HCT116 (cell line): ENCODE measurements around the gene ZSCAN16. TPM values are rescaled to one million over a fixed set of nuclear protein-coding genes. Genes with fewer than 3 reads are reported as not detected.

Source experiments
- ATAC-seq: fragments of 200-7000 bp; cut with Tn5 transposase; 2 replicates; pipeline ENCODE4 v1.9.1; 2020; ENCODE audit warnings: mild to moderate bottlenecking, moderate library complexity
- BruUV-seq: library from RNA; stranded (reverse); fragments of 400-500 nt; replicated peaks from 2 replicates; lab custom pipeline; 2021; lab: Mats Ljungman, UMichigan
- CTCF ChIA-PET: fragments of 300-600 bp; sonication (Branson Sonifier 250); formaldehyde crosslinking; loops from one replicate; lab custom pipeline; 2021; ENCODE audit warnings: antibody characterized with exemption; lab: Charles Lee
- POLR2A ChIA-PET: fragments of 300-600, 350-600 bp; sonication (Branson Sonifier 250); formaldehyde crosslinking; loops from one replicate; lab custom pipeline; 2021; ENCODE audit warnings: antibody characterized with exemption; lab: Charles Lee
- RAD21 ChIA-PET, 2 experiments: fragments of 300-600 bp; sonication (Branson Sonifier 250); formaldehyde crosslinking; loops; one replicate each; lab custom pipeline; 2023; ENCODE audit warnings: low total read pairs in 2 of 2; ENCODE audit not compliant: uncharacterized antibody in 2 of 2, unreplicated experiment in 2 of 2, low non-redundant PET in 1 of 2; lab: Charles Lee
- DNase-seq: peaks from one replicate; pipeline ENCODE4 v3.0.0-alpha.2; 2010; ENCODE audit warnings: low read depth, low spot score
- H2AFZ ChIP-seq: fragments of 200-600 bp; shearing (Covaris generic), sonication (generic); 2 replicates; pipeline ENCODE4 v1.6.1; 2017; ENCODE audit warnings: low read depth, mixed run types, mixed read lengths, antibody characterized with exemption, low read length; ENCODE audit not compliant: poor library complexity, severe bottlenecking
- H3K27ac ChIP-seq: 2 replicates; pipeline ENCODE4 v1.5.1; 2012; ENCODE audit warnings: low read depth, low read length
- H3K27me3 ChIP-seq: fragments of 200-600 bp; sonication (generic); 2 replicates; pipeline ENCODE4 v1.6.1; 2016; ENCODE audit warnings: mixed run types, low read length, mixed read lengths; ENCODE audit not compliant: insufficient read depth
- H3K36me3 ChIP-seq, 2 experiments: fragments of 200-500 bp in 1 of 2; fragments of 200-600 bp in 1 of 2; sonication (Bioruptor generic) in 1 of 2; sonication (generic) in 1 of 2; 2 replicates each; pipeline versions ENCODE4 v1.5.1 to v1.6.1; 2014 to 2016; ENCODE audit warnings: low read length in 2 of 2, inconsistent platforms in 1 of 2, mixed read lengths in 1 of 2, mixed run types in 1 of 2; ENCODE audit not compliant: insufficient read depth in 2 of 2, control insufficient read depth in 1 of 2
- H3K4me1 ChIP-seq, 2 experiments: fragments of 200-600 bp in 1 of 2; sonication (generic) in 1 of 2; 2 replicates each; pipeline versions ENCODE4 v1.5.1 to v1.6.1; 2012 to 2017; ENCODE audit warnings: low read length in 2 of 2, inconsistent platforms in 1 of 2, mild to moderate bottlenecking in 1 of 2, mixed read lengths in 1 of 2, mixed run types in 1 of 2, moderate library complexity in 1 of 2; ENCODE audit not compliant: insufficient read depth in 2 of 2, control insufficient read depth in 1 of 2
- H3K4me2 ChIP-seq: fragments of 200-600 bp; sonication (generic); 2 replicates; pipeline ENCODE4 v1.6.1; 2017; ENCODE audit warnings: mixed run types, low read length, mixed read lengths
- H3K4me3 ChIP-seq, 2 experiments: fragments of 200-600 bp in 1 of 2; sonication (generic) in 1 of 2; replicated peaks in 1 of 2; 2 replicates each; pipeline ENCODE4 v1.5.1; 2011 to 2016; ENCODE audit warnings: low read length in 2 of 2, control low read depth in 1 of 2, low read depth in 1 of 2, mild to moderate bottlenecking in 1 of 2, mixed read lengths in 1 of 2, mixed run types in 1 of 2
- H3K79me2 ChIP-seq: fragments of 200-600 bp; sonication (generic); 2 replicates; pipeline ENCODE4 v1.6.1; 2017; ENCODE audit warnings: mild to moderate bottlenecking, mixed run types, low read length, moderate library complexity, mixed read lengths; ENCODE audit not compliant: insufficient read depth
- H3K9ac ChIP-seq: fragments of 200-600 bp; sonication (generic); 2 replicates; pipeline ENCODE4 v1.6.1; 2016; ENCODE audit warnings: low read length, mixed read lengths
- H3K9me2 ChIP-seq: fragments of 200-600 bp; sonication (generic), shearing (Covaris generic); 2 replicates; pipeline ENCODE4 v1.6.1; 2017; ENCODE audit warnings: mixed run types, mild to moderate bottlenecking, moderate library complexity; ENCODE audit not compliant: insufficient read depth
- H3K9me3 ChIP-seq, 2 experiments: fragments of 200-500 bp in 1 of 2; fragments of 200-600 bp in 1 of 2; sonication (Bioruptor generic) in 1 of 2; sonication (generic) in 1 of 2; 2 replicates each; pipeline ENCODE4 v1.6.1; 2014 to 2017; ENCODE audit warnings: low read length in 2 of 2, mixed read lengths in 2 of 2, inconsistent platforms in 1 of 2, low read depth in 1 of 2, mild to moderate bottlenecking in 1 of 2, mixed run types in 1 of 2, moderate library complexity in 1 of 2; ENCODE audit not compliant: control insufficient read depth in 1 of 2, insufficient read depth in 1 of 2
- H4K20me1 ChIP-seq: fragments of 200-600 bp; sonication (generic), shearing (Covaris generic); 2 replicates; pipeline ENCODE4 v1.6.1; 2017; ENCODE audit warnings: mixed run types, mild to moderate bottlenecking, moderate library complexity; ENCODE audit not compliant: insufficient read depth
- CTCF ChIP-seq, 3 experiments: fragments of 200-600 bp in 1 of 3; sonication (generic) in 1 of 3; IDR thresholded peaks in 2 of 3; conservative IDR thresholded peaks in 1 of 3; 2 replicates each; pipeline ENCODE4 v1.5.1; 2012 to 2017; ENCODE audit warnings: low read depth in 2 of 3, low read length in 2 of 3, antibody characterized with exemption in 1 of 3, borderline replicate concordance in 1 of 3, control low read depth in 1 of 3, mild to moderate bottlenecking in 1 of 3, mixed read lengths in 1 of 3, mixed run types in 1 of 3, moderate library complexity in 1 of 3; ENCODE audit not compliant: insufficient read depth in 1 of 3
- ELF1 ChIP-seq: IDR thresholded peaks from 2 replicates; pipeline ENCODE4 v1.6.1; 2012; ENCODE audit warnings: low read depth, borderline replicate concordance
- FOSL1 ChIP-seq: IDR thresholded peaks from 2 replicates; pipeline ENCODE4 v1.6.1; 2012; ENCODE audit warnings: low read depth
- JUND ChIP-seq: IDR thresholded peaks from 2 replicates; pipeline ENCODE4 v1.6.1; 2012
- MAX ChIP-seq: IDR thresholded peaks from 2 replicates; pipeline ENCODE4 v1.6.1; 2012
- RAD21 ChIP-seq: IDR thresholded peaks from 2 replicates; pipeline ENCODE4 v1.6.1; 2012; ENCODE audit warnings: low read depth, mild to moderate bottlenecking
- SIN3A ChIP-seq: IDR thresholded peaks from 2 replicates; pipeline ENCODE4 v1.6.1; 2012; ENCODE audit warnings: low read depth
- SP1 ChIP-seq: IDR thresholded peaks from 2 replicates; pipeline ENCODE4 v1.6.1; 2012; ENCODE audit warnings: low read depth
- YY1 ChIP-seq: IDR thresholded peaks from 2 replicates; pipeline ENCODE4 v1.6.1; 2011; ENCODE audit warnings: low read length, low read depth, moderate library complexity, mild to moderate bottlenecking; ENCODE audit not compliant: insufficient replicate concordance; ENCODE audit errors: extremely low read depth
- ZNF274 ChIP-seq: fragments of 200-500 bp; sonication (Bioruptor generic); IDR thresholded peaks from 2 replicates; pipeline ENCODE4 v1.6.1; 2014; ENCODE audit warnings: mild to moderate bottlenecking, low read depth, low read length, inconsistent platforms
- intact Hi-C: fragments of 100-400 bp; cut with micrococcal nuclease; formaldehyde crosslinking; loops from 2 replicates; pipeline ENCODE4 v1.10.0; 2022
- total RNA-seq: library from RNA; stranded (reverse); gene quantifications from one replicate; pipeline ENCODE4 v1.2.1, GENCODE V29; 2021; ENCODE audit not compliant: unreplicated experiment
- TF ChIP-seq, protein P1 (sequence below): IDR thresholded peaks from 2 replicates; pipeline ENCODE4 v1.6.1; 2011; ENCODE audit warnings: mild to moderate bottlenecking, low read length, moderate library complexity; ENCODE audit not compliant: insufficient replicate concordance; ENCODE audit errors: extremely low read depth

Gene ZSCAN16
- total RNA-seq, 1 experiment from 2014 or later, result 5.0 TPM

DNA sequence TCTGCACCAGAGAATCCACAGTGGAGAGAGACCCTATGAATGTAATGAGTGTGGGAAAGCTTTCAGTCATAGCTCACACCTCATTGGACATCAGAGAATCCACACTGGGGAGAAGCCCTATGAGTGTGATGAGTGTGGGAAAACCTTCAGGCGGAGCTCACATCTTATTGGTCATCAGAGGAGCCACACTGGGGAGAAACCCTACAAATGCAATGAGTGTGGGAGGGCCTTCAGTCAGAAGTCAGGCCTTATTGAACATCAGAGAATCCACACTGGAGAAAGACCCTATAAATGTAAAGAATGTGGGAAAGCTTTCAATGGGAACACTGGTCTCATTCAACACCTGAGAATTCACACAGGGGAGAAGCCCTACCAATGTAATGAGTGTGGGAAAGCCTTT lies 29.1 kb downstream of the ZSCAN16 start:
- Histone ChIP-seq H3K9me3 (no peaks in the 10 kb centered on the region), H3K9ac (no peak overlapping the region), H3K27me3 (no peaks in the 10 kb centered on the region), H3K9me2 (no peaks in the 10 kb centered on the region), H3K79me2 (0 out of 2 replicates have a peak, but pooled peaks cover 5% of the 10 kb centered on the region), H2AFZ (no peak overlapping the region), H3K4me1 (no peaks in the 10 kb centered on the region), H3K27ac (no peak overlapping the region), H3K36me3 (peaks cover 62 to 70% of the 10 kb centered on the region in 2 experiments), H3K4me3 (no peak overlapping the region), H3K4me2 (no peak overlapping the region), H4K20me1 (no peaks in the 10 kb centered on the region)
- ATAC-seq, result no peak
- DNase-seq, result no peak
- ChIA-PET CTCF (no interaction called here), RAD21 (no interaction called here), POLR2A (no interaction called here)
- intact Hi-C loops, result no loop called here
- no TSS peak for BruUV-seq
- no peak for TF ChIP-seq SP1
- no peak for TF ChIP-seq CTCF (IDR thresholded peaks at IDR 0.05 in 2 of 3, conservative IDR thresholded peaks at IDR 0.05 in 1 of 3; ENCODE audit: borderline replicate concordance in 1 of 3, insufficient read depth in 1 of 3, low read depth in 2 of 3, low read length in 2 of 3)
- TF ChIP-seq ELF1, result no peak
- TF ChIP-seq ZNF274, result no peak
- no peak for TF ChIP-seq MAX
- TF ChIP-seq YY1, result no peak
- TF ChIP-seq FOSL1, result no peak
- no peak for TF ChIP-seq JUND
- TF ChIP-seq SIN3A, result no peak
- TF ChIP-seq RAD21, result no peak
- TF ChIP-seq, protein P1, sequence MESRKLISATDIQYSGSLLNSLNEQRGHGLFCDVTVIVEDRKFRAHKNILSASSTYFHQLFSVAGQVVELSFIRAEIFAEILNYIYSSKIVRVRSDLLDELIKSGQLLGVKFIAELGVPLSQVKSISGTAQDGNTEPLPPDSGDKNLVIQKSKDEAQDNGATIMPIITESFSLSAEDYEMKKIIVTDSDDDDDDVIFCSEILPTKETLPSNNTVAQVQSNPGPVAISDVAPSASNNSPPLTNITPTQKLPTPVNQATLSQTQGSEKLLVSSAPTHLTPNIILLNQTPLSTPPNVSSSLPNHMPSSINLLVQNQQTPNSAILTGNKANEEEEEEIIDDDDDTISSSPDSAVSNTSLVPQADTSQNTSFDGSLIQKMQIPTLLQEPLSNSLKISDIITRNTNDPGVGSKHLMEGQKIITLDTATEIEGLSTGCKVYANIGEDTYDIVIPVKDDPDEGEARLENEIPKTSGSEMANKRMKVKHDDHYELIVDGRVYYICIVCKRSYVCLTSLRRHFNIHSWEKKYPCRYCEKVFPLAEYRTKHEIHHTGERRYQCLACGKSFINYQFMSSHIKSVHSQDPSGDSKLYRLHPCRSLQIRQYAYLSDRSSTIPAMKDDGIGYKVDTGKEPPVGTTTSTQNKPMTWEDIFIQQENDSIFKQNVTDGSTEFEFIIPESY, result no peak
